ENCODE measurements around the gene SURF4. TPM values are rescaled to one million over a fixed set of nuclear protein-coding genes. Genes with fewer than 3 reads are reported as not detected.

SURF4 gene
- total RNA-seq, 1 experiment from 2014 or later, result 171 TPM

GRCh38 chr9:133369422-133369821, 6.4 kb downstream of the SURF4 start:
- peaks cover 50% of the 10 kb centered on the region for H3K36me3 Mint-ChIP-seq
- DNase-seq (ENCODE audit: low spot score), result no peak
- TF ChIP-seq OVOL2 (CRISPR knock-in tag; IDR thresholded peaks at IDR 0.05; ENCODE audit: borderline replicate concordance) (no peak), CREB1 (CRISPR knock-in tag; IDR thresholded peaks at IDR 0.05) (no peak), ETV6 (CRISPR knock-in tag; IDR thresholded peaks at IDR 0.05) (no peak), TP53 (CRISPR knock-in tag; IDR thresholded peaks at IDR 0.05) (no peak), ZNF512 (CRISPR knock-in tag; IDR thresholded peaks at IDR 0.05; ENCODE audit: borderline replicate concordance) (no peak)
- POLR2A ChIA-PET, result no interaction called here
- H3K9me3 Mint-ChIP-seq, result no peaks in the 10 kb centered on the region
- H3K4me3 Mint-ChIP-seq, result no peak overlapping the region
- H3K27me3 Mint-ChIP-seq (ENCODE audit: low read depth), result no peaks in the 10 kb centered on the region
- peaks cover 5% of the 10 kb centered on the region; the same call in 1 of the 2 replicates for H3K4me1 Mint-ChIP-seq
- CTCF ChIA-PET, result interaction anchor here (0.8 kb wide), 1 partner anchor 27 kb away, joined by 4 read pairs; no protein-coding TSS in a partner anchor
- ATAC-seq, result no peak
- H3K27ac Mint-ChIP-seq, result peak overlapping the region; percentile 60

GRCh38 chr9:133368249-133368881, 7.5 kb downstream of the SURF4 start:
- Mint-ChIP-seq H3K4me1 (0 out of 2 replicates have a peak, but pooled peaks cover 2% of the 10 kb centered on the region), H3K27ac (no peak overlapping the region), H3K4me3 (no peak overlapping the region), H3K27me3 (ENCODE audit: low read depth) (no peaks in the 10 kb centered on the region), H3K9me3 (no peaks in the 10 kb centered on the region), H3K36me3 (peaks cover 60% of the 10 kb centered on the region)
- ATAC-seq (no peak), DNase-seq (ENCODE audit: low spot score) (no peak)
- POLR2A ChIA-PET, result no interaction called here
- TF ChIP-seq GTF2I (CRISPR knock-in tag; conservative IDR thresholded peaks at IDR 0.05) (no peak), CREB1 (CRISPR knock-in tag; IDR thresholded peaks at IDR 0.05) (no peak), EMX1 (CRISPR knock-in tag; IDR thresholded peaks at IDR 0.05) (no peak), ZBTB21 (CRISPR knock-in tag; IDR thresholded peaks at IDR 0.05; ENCODE audit: borderline replicate concordance) (no peak), ZNF232 (CRISPR knock-in tag; IDR thresholded peaks at IDR 0.05) (no peak), ZNF317 (CRISPR knock-in tag; IDR thresholded peaks at IDR 0.05; ENCODE audit: borderline replicate concordance, low read depth) (no peak), CBFB (CRISPR knock-in tag; IDR thresholded peaks at IDR 0.05; ENCODE audit: low read depth) (no peak), AR (CRISPR knock-in tag; IDR thresholded peaks at IDR 0.05) (no peak), TCF7 (CRISPR knock-in tag; IDR thresholded peaks at IDR 0.05; ENCODE audit: low read depth) (no peak), HMGA2 (CRISPR knock-in tag; IDR thresholded peaks at IDR 0.05) (no peak), SOX15 (CRISPR knock-in tag; IDR thresholded peaks at IDR 0.05) (no peak), SP1 (CRISPR knock-in tag; conservative IDR thresholded peaks at IDR 0.05) (no peak)
- TF ChIP-seq, protein P1, sequence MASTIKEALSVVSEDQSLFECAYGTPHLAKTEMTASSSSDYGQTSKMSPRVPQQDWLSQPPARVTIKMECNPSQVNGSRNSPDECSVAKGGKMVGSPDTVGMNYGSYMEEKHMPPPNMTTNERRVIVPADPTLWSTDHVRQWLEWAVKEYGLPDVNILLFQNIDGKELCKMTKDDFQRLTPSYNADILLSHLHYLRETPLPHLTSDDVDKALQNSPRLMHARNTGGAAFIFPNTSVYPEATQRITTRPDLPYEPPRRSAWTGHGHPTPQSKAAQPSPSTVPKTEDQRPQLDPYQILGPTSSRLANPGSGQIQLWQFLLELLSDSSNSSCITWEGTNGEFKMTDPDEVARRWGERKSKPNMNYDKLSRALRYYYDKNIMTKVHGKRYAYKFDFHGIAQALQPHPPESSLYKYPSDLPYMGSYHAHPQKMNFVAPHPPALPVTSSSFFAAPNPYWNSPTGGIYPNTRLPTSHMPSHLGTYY (CRISPR knock-in tag; IDR thresholded peaks at IDR 0.05), result no peak
- TF ChIP-seq, protein P2, sequence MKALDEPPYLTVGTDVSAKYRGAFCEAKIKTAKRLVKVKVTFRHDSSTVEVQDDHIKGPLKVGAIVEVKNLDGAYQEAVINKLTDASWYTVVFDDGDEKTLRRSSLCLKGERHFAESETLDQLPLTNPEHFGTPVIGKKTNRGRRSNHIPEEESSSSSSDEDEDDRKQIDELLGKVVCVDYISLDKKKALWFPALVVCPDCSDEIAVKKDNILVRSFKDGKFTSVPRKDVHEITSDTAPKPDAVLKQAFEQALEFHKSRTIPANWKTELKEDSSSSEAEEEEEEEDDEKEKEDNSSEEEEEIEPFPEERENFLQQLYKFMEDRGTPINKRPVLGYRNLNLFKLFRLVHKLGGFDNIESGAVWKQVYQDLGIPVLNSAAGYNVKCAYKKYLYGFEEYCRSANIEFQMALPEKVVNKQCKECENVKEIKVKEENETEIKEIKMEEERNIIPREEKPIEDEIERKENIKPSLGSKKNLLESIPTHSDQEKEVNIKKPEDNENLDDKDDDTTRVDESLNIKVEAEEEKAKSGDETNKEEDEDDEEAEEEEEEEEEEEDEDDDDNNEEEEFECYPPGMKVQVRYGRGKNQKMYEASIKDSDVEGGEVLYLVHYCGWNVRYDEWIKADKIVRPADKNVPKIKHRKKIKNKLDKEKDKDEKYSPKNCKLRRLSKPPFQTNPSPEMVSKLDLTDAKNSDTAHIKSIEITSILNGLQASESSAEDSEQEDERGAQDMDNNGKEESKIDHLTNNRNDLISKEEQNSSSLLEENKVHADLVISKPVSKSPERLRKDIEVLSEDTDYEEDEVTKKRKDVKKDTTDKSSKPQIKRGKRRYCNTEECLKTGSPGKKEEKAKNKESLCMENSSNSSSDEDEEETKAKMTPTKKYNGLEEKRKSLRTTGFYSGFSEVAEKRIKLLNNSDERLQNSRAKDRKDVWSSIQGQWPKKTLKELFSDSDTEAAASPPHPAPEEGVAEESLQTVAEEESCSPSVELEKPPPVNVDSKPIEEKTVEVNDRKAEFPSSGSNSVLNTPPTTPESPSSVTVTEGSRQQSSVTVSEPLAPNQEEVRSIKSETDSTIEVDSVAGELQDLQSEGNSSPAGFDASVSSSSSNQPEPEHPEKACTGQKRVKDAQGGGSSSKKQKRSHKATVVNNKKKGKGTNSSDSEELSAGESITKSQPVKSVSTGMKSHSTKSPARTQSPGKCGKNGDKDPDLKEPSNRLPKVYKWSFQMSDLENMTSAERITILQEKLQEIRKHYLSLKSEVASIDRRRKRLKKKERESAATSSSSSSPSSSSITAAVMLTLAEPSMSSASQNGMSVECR (CRISPR knock-in tag; IDR thresholded peaks at IDR 0.05; ENCODE audit: borderline replicate concordance), result no peak
- TF ChIP-seq, protein P3, sequence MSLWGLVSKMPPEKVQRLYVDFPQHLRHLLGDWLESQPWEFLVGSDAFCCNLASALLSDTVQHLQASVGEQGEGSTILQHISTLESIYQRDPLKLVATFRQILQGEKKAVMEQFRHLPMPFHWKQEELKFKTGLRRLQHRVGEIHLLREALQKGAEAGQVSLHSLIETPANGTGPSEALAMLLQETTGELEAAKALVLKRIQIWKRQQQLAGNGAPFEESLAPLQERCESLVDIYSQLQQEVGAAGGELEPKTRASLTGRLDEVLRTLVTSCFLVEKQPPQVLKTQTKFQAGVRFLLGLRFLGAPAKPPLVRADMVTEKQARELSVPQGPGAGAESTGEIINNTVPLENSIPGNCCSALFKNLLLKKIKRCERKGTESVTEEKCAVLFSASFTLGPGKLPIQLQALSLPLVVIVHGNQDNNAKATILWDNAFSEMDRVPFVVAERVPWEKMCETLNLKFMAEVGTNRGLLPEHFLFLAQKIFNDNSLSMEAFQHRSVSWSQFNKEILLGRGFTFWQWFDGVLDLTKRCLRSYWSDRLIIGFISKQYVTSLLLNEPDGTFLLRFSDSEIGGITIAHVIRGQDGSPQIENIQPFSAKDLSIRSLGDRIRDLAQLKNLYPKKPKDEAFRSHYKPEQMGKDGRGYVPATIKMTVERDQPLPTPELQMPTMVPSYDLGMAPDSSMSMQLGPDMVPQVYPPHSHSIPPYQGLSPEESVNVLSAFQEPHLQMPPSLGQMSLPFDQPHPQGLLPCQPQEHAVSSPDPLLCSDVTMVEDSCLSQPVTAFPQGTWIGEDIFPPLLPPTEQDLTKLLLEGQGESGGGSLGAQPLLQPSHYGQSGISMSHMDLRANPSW (CRISPR knock-in tag; conservative IDR thresholded peaks at IDR 0.05; ENCODE audit: low read depth), result no peak
- CTCF ChIA-PET, result no interaction called here
